IMR-90 (cell line): ENCODE measurements around the gene CD79B. TPM values are rescaled to one million over a fixed set of nuclear protein-coding genes. Genes with fewer than 3 reads are reported as not detected.

ENCODE experiments used
- ATAC-seq: fragments of 200-7000 bp; cut with Tn5 transposase; 2 replicates; pipeline ENCODE4 v1.9.1; 2020; ENCODE audit warnings: low read depth, mild to moderate bottlenecking, moderate library complexity
- BruUV-seq: library from RNA; stranded (reverse); fragments of 400-500 nt; replicated peaks from 2 replicates; lab custom pipeline; 2021; lab: Mats Ljungman, UMichigan
- CTCF ChIA-PET: fragments of 300-600 bp; formaldehyde crosslinking; extraction: SDS; loops from one replicate; lab custom pipeline; 2021; ENCODE audit warnings: antibody characterized with exemption; lab: Yijun Ruan, JAX
- POLR2A ChIA-PET: fragments of 300-600 bp; sonication (Branson Sonifier 250); formaldehyde crosslinking; loops from one replicate; lab custom pipeline; 2022; ENCODE audit warnings: antibody characterized with exemption; ENCODE audit not compliant: unreplicated experiment; lab: Charles Lee
- DNase-seq: peaks from one replicate; pipeline ENCODE4 v3.0.0; 2013
- H2AFZ ChIP-seq: replicated peaks from 2 replicates; pipeline ENCODE3; 2013; ENCODE audit warnings: low read length, mild to moderate bottlenecking; ENCODE audit not compliant: poor library complexity
- H2AK5ac ChIP-seq: 2 replicates; pipeline ENCODE4 v1.6.1; 2013; ENCODE audit warnings: low read depth, low read length, inconsistent platforms
- H2AK9ac ChIP-seq: replicated peaks from 2 replicates; pipeline ENCODE3; 2013; ENCODE audit warnings: mild to moderate bottlenecking, low read depth, low read length, moderate library complexity; ENCODE audit not compliant: poor library complexity
- H2BK120ac ChIP-seq: 2 replicates; pipeline ENCODE4 v1.6.1; 2013; ENCODE audit warnings: low read depth, low read length, inconsistent platforms
- H2BK15ac ChIP-seq: 3 replicates; pipeline ENCODE4 v1.6.1; 2013; ENCODE audit warnings: low read depth, low read length, inconsistent platforms
- H2BK20ac ChIP-seq: 2 replicates; pipeline ENCODE4 v1.6.1; 2013; ENCODE audit warnings: low read depth, mild to moderate bottlenecking, inconsistent platforms, low read length, moderate library complexity
- H2BK5ac ChIP-seq: 2 replicates; pipeline ENCODE4 v1.6.1; 2013; ENCODE audit warnings: mild to moderate bottlenecking, low read depth, low read length, inconsistent platforms; ENCODE audit not compliant: poor library complexity, severe bottlenecking
- H3K14ac ChIP-seq: replicated peaks from 2 replicates; pipeline ENCODE4 v1.6.1; 2013; ENCODE audit warnings: low read depth, low read length, inconsistent platforms
- H3K18ac ChIP-seq: 2 replicates; pipeline ENCODE4 v1.6.1; 2013; ENCODE audit warnings: low read depth, low read length, control low read depth
- H3K23ac ChIP-seq: 2 replicates; pipeline ENCODE4 v1.6.1; 2013; ENCODE audit warnings: low read depth, low read length, inconsistent platforms
- H3K27ac ChIP-seq: 2 replicates; pipeline ENCODE4 v1.5.1; 2013; ENCODE audit warnings: mild to moderate bottlenecking, control low read depth, low read length; ENCODE audit not compliant: insufficient read depth
- H3K27me3 ChIP-seq: 2 replicates; pipeline ENCODE4 v1.6.1; 2013; ENCODE audit warnings: low read length; ENCODE audit not compliant: control insufficient read depth, insufficient read depth
- H3K36me3 ChIP-seq: 2 replicates; pipeline ENCODE4 v1.6.1; 2013; ENCODE audit warnings: low read length, mixed read lengths; ENCODE audit not compliant: control insufficient read depth, insufficient read depth
- H3K4ac ChIP-seq: 2 replicates; pipeline ENCODE4 v1.6.1; 2013; ENCODE audit warnings: low read depth, low read length, inconsistent platforms
- H3K4me1 ChIP-seq: 2 replicates; pipeline ENCODE4 v1.6.1; 2013; ENCODE audit warnings: low read length, mixed read lengths; ENCODE audit not compliant: control insufficient read depth, insufficient read depth
- H3K4me2 ChIP-seq: 2 replicates; pipeline ENCODE4 v1.6.1; 2013; ENCODE audit warnings: low read depth, mild to moderate bottlenecking, control low read depth, low read length, moderate library complexity
- H3K4me3 ChIP-seq: 2 replicates; pipeline ENCODE4 v1.5.1; 2013; ENCODE audit warnings: low read depth, mild to moderate bottlenecking, control low read depth, low read length, moderate library complexity; ENCODE audit not compliant: insufficient read depth
- H3K56ac ChIP-seq: 2 replicates; pipeline ENCODE4 v1.6.1; 2013; ENCODE audit warnings: low read length, inconsistent platforms; ENCODE audit not compliant: insufficient read depth; ENCODE audit errors: extremely low read depth
- H3K79me1 ChIP-seq, 2 experiments: 2 replicates each; pipeline ENCODE4 v1.6.1; 2013; ENCODE audit warnings: low read length in 2 of 2, inconsistent platforms in 1 of 2, low read depth in 1 of 2
- H3K9ac ChIP-seq: 2 replicates; pipeline ENCODE4 v1.6.1; 2013; ENCODE audit warnings: low read depth, low read length, control low read depth
- H3K9me1 ChIP-seq: 2 replicates; pipeline ENCODE4 v1.6.1; 2013; ENCODE audit warnings: low read length, inconsistent platforms; ENCODE audit not compliant: insufficient read depth
- H3K9me3 ChIP-seq: 2 replicates; pipeline ENCODE4 v1.6.1; 2013; ENCODE audit warnings: low read length; ENCODE audit not compliant: control insufficient read depth, insufficient read depth
- H4K20me1 ChIP-seq: 2 replicates; pipeline ENCODE4 v1.6.1; 2013; ENCODE audit warnings: low read length, inconsistent platforms; ENCODE audit not compliant: insufficient read depth
- H4K5ac ChIP-seq: 2 replicates; pipeline ENCODE4 v1.6.1; 2013; ENCODE audit warnings: mild to moderate bottlenecking, low read depth, low read length, control low read depth
- H4K8ac ChIP-seq, 2 experiments: 2 replicates each; pipeline ENCODE4 v1.6.1; 2013; ENCODE audit warnings: low read depth in 2 of 2, low read length in 2 of 2, control low read depth in 1 of 2, inconsistent platforms in 1 of 2
- H4K91ac ChIP-seq: 2 replicates; pipeline ENCODE4 v1.6.1; 2013; ENCODE audit warnings: low read depth, low read length, inconsistent platforms; ENCODE audit not compliant: insufficient read depth
- CTCF ChIP-seq: conservative IDR thresholded peaks from 2 replicates; pipeline ENCODE4 v1.5.1; 2012; ENCODE audit warnings: mild to moderate bottlenecking, low read depth, low read length, improper control_type of control experiment
- ELK1 ChIP-seq: fragments of 150-350 bp; IDR thresholded peaks from 2 replicates; pipeline ENCODE4 v1.6.1; 2016; ENCODE audit warnings: low read depth, mild to moderate bottlenecking, low read length, moderate library complexity, borderline replicate concordance
- FOS ChIP-seq: fragments of 150-350 bp; IDR thresholded peaks from 2 replicates; pipeline ENCODE4 v1.6.1; 2016; ENCODE audit warnings: low read depth, low read length
- MAFK ChIP-seq: IDR thresholded peaks from 2 replicates; pipeline ENCODE4 v1.6.1; 2012; ENCODE audit warnings: low read depth, low read length, improper control_type of control experiment
- MXI1 ChIP-seq: IDR thresholded peaks from 2 replicates; pipeline ENCODE4 v1.6.1; 2012; ENCODE audit warnings: low read depth, mild to moderate bottlenecking, low read length, moderate library complexity, borderline replicate concordance
- NFE2L2 ChIP-seq: fragments of 150-350 bp; IDR thresholded peaks from 2 replicates; pipeline ENCODE4 v1.6.1; 2016; ENCODE audit warnings: low read depth, mild to moderate bottlenecking, low read length
- POLR2A ChIP-seq: IDR thresholded peaks from 2 replicates; pipeline ENCODE4 v1.6.1; 2012; ENCODE audit warnings: mild to moderate bottlenecking, low read depth, low read length
- RCOR1 ChIP-seq: IDR thresholded peaks from 2 replicates; pipeline ENCODE4 v1.6.1; 2012; ENCODE audit warnings: mild to moderate bottlenecking, low read length, improper control_type of control experiment; ENCODE audit not compliant: insufficient replicate concordance
- SMC3 ChIP-seq: fragments of 150-350 bp; IDR thresholded peaks from 2 replicates; pipeline ENCODE4 v1.6.1; 2016; ENCODE audit warnings: low read depth, mild to moderate bottlenecking, antibody characterized with exemption, low read length, moderate library complexity
- WGBS, 2 experiments: methylation state at CpG; one replicate each; pipeline versions ENCODE4 v1.1.5 to v1.1.7; 2013; ENCODE audit warnings: missing lambda C conversion rate in 2 of 2; ENCODE audit not compliant: insufficient read length in 1 of 2; ENCODE audit errors: extremely low coverage in 2 of 2; 5-methylcytosine and 5-hydroxymethylcytosine counted together
- dilution Hi-C: fragments of 300-500 bp; cut with HindIII; formaldehyde crosslinking; loops from one replicate; pipeline ENCODE4 v1.14.3; 2018; ENCODE audit warnings: low sequenced_read_pairs; ENCODE audit not compliant: unreplicated experiment
- in situ Hi-C: fragments of 300-500 bp; cut with MboI; formaldehyde crosslinking; loops from 3 replicates; pipeline ENCODE4 v1.14.3; 2019; ENCODE audit warnings: low sequenced_read_pairs, inconsistent platforms, mixed read lengths
- intact Hi-C: fragments of 100-400 bp; cut with micrococcal nuclease; formaldehyde crosslinking; loops from 2 replicates; pipeline ENCODE4 v1.10.0; 2022
- polyA plus RNA-seq, 3 experiments: library from polyadenylated mRNA; depleted of rRNA; stranded (reverse); fragments of >200 nt; gene quantifications; 2 replicates each; pipeline ENCODE4 v1.2.3, GENCODE V29; 2012; ENCODE audit warnings: low replicate concordance in 1 of 3
- total RNA-seq: library from RNA; depleted of rRNA; stranded (reverse); fragments of >200 nt; gene quantifications from 2 replicates; pipeline ENCODE4 v1.2.3, GENCODE V29; 2012

CD79B gene
- total and polyA plus RNA-seq, 2 of the 4 experiments (the other 2 are of a cell fraction) = not detected

- Histone ChIP-seq H3K56ac (no peak overlapping the region), H4K8ac (no peak overlapping the region), H3K14ac (no peak overlapping the region), H2BK120ac (no peak overlapping the region), H3K9me1 (no peaks in the 10 kb centered on the region), H4K5ac (no peak overlapping the region), H3K4me2 (no peak overlapping the region), H2BK5ac (no peak overlapping the region), H3K4me1 (no peaks in the 10 kb centered on the region), H2AFZ (no peak overlapping the region), H3K4ac (no peak overlapping the region), H2BK15ac (no peak overlapping the region), H3K23ac (no peak overlapping the region), H3K9me3 (no peaks in the 10 kb centered on the region; the same call in 1 of the 2 replicates), H3K36me3 (no peaks in the 10 kb centered on the region), H4K91ac (no peak overlapping the region), H3K79me1 (no peaks in the 10 kb centered on the region), H2AK9ac (no peak overlapping the region), H3K27me3 (peaks cover 12% of the 10 kb centered on the region), H4K20me1 (no peaks in the 10 kb centered on the region), H3K9ac (no peak overlapping the region), H2AK5ac (no peak overlapping the region), H3K27ac (no peak overlapping the region), H2BK20ac (no peak overlapping the region), H3K18ac (no peak overlapping the region), H3K4me3 (no peak overlapping the region)
- in situ Hi-C loops = no loop called here
- POLR2A ChIA-PET = no interaction called here
- no TSS peak for BruUV-seq
- intact Hi-C loops = loop anchor here (1.0 kb wide), 1 partner anchor 27 kb away; no protein-coding TSS in a partner anchor
- DNase-seq (no peak), ATAC-seq (no peak)
- WGBS, 2 experiments = 40% methylated on average over 1 of the region's 6 CpGs; no CpG with 5 or more reads in 1 of the 2 experiments
- dilution Hi-C loops = no loop called here
- no peak for TF ChIP-seq FOS
- TF ChIP-seq MXI1 = no peak
- TF ChIP-seq NFE2L2 = no peak
- no peak for TF ChIP-seq RCOR1
- TF ChIP-seq MAFK = no peak
- no peak for TF ChIP-seq POLR2A
- TF ChIP-seq ELK1 = no peak
- no peak for TF ChIP-seq CTCF
- TF ChIP-seq SMC3 = no peak
- CTCF ChIA-PET = interaction anchor here (0.5 to 2.2 kb wide), 10 partner anchors 9 to 51 kb away, joined by 3 to 9 read pairs (median 3); partner anchors contain the start of gene GH1
Observed at GRCh38 chr17:63945784-63946439, 13.8 kb upstream of the CD79B start.
